GM15510 (cell line): Measurements from ENCODE around the gene NPHP1.

Experiments
- POLR2A ChIP-seq: IDR thresholded peaks from 3 replicates; pipeline ENCODE4 v1.6.1; 2011; ENCODE audit warnings: borderline replicate concordance; ENCODE audit not compliant: insufficient read length; ENCODE audit errors: extremely low read depth

The NPHP1 gene

DNA sequence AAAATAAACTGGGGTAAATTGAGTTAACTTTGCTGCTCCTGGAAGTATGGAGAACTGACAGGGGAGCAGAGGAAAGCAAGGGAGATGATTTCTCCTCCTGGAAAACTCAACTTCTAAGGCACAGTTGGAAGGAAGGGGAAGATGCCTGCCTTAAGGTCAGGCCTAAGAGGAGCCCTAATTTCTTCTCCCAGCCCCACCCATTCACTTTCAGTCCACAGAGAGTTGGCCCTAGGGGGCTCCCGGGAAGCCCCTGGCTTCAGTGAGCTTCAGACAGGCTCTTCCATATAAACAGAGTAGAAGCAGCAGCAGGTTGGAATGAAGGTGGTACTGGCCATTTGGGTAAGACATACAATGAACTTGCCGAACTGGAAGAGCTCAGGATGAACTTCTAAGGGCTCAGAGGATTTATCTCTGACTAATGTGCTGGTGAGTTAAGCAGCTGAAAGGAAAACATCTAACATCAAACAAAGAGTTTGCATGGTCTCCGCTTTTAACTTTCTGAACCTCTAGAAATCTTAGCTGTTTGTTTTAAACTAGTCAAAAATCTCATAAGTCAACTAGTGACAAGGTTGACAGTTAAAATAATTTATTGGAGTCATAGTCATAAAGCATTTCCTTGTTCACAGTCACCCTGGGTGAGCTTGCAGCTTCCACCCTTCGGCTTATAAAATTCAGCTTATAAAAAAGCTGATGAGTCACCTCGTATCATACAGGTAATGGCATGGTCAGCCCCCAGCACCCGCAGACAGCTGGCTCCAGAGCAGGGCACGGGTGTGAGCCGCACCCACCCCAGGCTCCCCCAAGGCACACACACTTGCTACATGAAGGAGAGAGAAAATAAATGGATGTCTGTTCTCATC is 99.0 kb downstream of the NPHP1 start:
- no peak for TF ChIP-seq POLR2A

DNA sequence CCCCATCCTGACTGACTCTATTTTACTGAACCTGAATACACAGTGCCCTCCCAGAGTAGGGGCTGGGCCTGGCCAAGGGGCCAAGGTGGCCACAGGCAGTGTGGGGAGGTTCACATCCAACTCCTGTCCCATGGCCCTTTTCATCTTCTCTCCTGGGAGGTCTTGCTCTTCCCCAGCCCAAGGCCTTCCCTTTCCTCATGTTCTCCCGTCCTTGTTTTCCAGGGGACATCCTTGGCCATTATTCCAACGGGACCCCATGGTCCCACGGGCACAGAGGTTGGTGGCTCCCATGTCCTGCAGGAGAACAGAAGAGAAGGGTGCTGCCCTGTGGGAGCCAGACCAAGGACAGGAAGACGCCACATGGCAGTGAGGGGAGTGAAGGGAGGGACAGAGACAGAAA is 99.6 kb downstream of the NPHP1 start:
- TF ChIP-seq POLR2A: no peak

DNA sequence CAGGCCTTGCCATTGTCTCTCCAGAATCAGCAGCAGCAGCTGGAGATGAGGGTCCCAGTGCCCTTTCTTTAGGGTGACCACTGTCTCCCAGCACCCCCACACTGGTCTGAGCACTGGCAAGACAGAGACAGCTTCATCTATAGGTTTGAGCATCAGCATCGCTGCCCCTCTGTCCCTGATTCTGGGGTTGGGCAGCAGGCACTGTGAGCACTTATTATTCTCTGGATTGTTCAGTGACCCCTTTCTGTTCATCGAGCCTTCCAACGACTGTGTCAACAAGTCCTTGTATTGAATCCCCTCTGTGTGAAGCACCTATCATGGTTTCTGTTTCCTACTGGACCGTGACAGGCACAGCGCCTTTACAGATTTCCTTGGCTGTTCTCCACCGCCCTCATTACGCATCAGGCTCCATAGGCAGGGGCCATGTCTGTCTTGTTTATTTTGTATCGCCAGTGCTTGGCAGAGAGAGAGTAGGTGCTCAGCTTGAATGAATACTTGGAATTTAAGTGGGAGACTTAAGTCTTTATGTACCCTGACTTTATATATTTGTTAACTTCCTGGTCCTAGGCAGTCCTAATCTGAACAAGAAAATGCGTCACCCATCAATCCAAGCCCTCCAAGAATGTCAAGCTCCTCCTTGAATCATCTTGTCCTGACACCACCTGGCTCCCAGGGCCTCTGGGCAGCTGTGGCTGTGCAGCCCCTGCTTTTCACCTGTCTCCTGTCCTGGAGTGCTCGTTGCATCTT is 100.6 kb downstream of the NPHP1 start:
- no peak for TF ChIP-seq POLR2A

DNA sequence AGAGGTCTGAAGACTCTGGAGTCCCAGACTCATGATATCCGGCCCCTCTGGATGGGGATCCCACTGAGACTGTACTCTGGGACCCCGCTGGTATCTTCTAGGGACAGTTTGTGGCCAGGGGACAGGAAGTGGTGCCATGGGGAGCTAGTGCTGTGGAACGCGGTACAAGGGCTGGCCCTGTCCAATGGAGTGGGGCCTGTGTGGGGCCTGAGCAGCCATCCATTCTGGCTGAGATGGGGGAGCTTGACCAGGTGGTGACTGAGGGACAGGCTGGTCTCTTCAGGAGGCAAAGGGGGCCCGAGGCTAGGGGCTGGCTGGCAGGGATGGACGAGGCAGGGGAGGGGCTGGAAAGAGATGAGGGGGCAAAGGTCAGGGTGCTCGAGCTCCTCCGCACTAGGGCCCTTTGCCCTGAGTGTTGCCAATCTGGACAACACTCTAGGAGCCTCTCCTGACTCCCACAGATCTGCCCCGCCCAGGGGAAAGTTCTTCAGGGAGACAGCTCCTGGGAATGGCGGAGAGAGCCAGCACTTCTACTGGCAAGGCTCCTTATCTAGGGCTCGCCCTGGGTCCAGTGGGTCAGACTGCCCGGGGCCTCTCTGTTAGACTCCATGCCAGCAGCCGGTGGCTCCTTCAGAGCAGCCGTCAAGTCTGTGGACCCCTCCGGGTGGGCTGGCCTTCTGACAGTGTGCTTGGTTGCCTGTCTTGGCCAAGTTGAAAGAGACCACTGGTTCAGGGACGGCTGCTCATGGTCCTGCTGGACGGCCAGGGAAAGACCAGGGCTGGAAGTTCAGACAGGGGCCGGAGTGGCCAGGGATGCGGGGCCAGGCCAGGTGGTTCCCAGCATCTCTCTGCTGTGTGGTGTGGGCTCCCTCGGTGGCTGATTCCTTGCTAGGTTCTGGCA is 101.5 kb downstream of the NPHP1 start:
- TF ChIP-seq POLR2A: no peak

DNA sequence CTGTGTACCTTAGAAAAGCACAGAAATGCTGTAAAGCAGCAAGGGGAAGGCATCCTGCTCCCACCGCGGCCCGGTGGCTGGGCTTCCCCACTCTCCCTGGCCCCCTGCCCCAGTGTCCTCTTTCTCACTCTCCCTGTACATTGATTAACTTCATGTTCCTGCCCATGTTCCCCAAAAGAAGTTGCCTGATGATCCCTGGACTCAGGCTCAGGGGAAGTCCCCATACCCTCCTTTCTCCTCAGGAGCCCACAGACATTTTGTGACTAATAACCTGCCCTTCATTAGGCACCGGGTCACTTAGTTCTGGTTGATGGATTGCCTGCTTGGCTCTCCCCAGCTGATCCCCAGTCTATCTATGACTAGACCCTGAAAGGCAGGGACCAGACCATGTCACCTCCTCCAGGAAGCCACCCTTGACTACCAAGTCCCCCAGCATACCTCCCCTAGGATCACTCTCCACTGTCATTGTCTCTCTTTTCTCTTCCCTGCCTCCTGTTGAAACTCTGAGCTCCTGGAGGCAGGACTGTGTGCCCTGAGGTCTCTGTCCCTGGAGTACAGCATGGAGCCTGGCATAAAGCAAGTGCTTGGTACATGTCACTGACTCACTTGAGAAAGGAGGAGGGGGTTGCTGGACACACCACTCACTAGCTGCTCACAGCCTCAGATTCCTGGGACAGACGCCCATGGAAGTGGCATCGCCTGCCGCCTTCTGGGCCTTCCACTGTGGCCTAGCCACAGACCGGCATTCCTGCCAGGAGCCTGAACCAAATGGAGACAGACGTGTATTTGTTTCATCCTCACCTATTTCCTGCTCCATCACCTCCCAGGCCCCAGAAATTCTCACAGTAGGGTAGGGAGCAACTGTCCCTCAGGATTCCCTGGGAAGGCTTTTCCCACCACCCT is 102.7 kb downstream of the NPHP1 start:
- no peak for TF ChIP-seq POLR2A

DNA sequence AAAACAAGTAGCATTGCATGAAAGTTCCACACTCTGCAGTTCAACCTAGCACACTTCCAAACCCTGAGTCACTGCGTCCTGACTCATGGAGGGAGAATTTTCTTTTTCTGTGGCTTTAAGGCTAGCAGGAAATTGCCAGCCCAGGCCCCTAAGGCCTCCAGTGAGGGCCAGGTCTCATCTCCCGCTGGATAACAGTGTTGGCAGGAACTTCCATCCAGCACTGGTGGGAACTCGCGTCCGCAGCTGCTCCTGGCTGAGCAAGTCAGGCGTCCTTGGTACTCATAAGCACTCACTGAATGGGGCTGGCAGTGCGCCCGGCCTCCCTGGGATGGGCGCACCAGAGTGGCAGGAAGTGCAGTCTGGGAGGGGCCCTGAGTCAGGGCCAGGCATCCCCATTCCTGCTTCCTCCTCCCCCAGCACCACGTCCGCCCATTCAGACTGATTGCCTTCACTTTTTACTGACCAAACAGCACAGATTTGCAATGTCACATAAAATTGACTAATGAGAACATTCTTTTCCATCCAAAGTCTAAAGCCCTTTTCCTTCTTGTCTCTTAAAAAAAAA is 103.5 kb downstream of the NPHP1 start:
- no peak for TF ChIP-seq POLR2A

DNA sequence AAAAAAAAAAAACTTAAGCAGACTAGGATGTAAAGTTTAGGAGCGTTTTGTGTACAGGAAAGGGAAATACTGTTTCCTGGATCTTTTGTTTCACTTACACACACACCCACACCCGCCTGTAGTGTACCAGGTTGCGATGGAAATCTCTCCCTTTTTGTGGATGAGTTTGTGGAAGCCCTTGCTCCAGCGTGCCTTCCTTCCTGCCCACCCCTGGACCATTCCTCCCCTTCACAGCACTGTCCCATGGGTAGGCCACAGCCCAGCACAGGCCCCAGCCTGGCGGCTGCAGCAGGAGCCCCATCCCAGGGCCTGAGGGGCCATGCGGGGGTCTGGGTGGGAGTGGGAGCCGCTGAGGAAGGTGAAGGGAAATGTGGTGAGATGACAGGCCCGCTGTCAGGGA is 104.3 kb downstream of the NPHP1 start:
- TF ChIP-seq POLR2A: no peak

DNA sequence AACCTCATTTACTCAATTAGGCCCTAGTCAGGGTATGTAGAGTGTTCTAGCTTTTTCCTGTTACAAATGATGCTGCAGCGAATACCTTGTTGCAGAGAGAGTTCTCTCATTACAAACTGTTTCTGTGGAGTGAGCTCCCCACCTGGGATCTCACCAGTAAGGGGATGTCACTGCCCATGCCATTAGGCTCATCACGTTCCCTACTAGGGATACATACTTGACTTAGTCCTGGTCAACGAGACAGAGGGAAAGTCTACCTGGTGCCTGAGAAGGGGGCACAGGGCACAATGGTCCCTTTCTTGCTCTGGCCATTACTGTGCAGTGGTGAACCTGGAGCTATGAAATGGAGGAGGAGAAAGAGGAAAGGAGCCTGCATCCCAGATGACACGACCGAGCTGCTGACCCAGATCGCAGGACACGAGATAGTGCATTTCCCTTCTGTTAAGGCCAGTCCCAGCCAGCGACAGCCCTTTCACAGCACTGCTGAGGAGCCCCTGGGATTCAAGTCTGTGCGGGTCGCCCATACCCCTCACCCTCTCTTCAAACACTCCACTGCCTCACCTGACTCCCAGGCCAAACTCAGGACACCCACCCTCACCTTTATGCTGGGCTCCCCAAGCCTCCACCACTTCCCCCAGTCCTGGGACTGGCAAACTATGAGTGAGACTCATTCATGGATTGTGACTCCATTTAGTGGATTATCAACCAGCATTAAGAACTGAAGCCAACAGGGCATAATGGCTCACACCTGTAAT is 105.2 kb downstream of the NPHP1 start:
- no peak for TF ChIP-seq POLR2A

DNA sequence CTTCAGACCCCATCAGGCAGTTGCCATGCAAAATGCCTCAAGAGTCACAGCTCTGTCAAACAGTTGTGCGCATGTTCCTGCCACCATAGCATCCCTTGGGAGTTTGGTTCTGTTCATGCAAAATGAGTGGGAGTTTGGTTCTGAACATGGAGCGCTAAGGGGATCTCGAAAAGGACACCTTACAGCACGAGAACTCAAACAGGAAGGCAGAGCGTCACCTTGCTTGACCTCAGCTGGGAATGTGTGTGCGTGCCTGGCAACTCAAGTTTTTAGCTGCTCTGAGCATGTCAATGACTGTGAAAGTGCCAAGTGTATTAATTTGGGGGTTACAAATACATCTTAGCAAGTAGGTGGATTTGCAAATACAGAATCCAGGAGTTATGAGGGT is 105.8 kb downstream of the NPHP1 start:
- TF ChIP-seq POLR2A: no peak

DNA sequence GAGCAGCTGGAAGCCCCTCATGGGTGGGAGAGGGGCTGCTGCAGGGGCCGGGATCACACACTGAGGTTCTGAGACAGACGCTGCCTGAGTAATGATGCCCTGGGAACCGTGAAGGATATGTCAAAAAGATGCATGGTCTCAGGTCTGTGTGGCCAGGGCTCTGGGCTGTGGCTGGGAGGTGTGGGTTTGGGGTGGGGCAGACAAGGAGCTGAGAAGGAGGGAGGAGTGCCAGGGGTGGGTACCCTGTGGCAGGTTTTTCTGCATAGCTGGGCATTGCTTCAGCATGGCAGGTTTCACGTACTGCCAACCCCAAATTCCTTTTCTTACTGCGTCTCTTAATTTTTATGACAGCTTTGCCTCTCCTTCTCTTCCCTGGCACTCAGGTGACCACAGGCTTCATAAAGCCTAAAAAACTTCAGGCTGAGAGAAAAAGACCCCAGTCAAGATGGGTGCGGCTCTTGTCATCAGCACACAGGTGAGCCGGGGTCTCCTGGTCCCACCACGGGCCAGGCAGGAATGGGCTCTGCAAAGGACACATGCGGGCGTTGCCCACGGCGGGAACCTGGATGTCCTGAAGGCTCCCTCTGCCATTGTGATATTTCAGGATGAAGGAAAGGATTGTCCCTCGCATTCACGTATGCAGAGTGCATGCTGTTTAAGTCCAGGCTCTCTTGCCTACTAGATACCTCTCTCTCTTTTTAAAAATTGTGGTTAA is 107.2 kb downstream of the NPHP1 start:
- no peak for TF ChIP-seq POLR2A

DNA sequence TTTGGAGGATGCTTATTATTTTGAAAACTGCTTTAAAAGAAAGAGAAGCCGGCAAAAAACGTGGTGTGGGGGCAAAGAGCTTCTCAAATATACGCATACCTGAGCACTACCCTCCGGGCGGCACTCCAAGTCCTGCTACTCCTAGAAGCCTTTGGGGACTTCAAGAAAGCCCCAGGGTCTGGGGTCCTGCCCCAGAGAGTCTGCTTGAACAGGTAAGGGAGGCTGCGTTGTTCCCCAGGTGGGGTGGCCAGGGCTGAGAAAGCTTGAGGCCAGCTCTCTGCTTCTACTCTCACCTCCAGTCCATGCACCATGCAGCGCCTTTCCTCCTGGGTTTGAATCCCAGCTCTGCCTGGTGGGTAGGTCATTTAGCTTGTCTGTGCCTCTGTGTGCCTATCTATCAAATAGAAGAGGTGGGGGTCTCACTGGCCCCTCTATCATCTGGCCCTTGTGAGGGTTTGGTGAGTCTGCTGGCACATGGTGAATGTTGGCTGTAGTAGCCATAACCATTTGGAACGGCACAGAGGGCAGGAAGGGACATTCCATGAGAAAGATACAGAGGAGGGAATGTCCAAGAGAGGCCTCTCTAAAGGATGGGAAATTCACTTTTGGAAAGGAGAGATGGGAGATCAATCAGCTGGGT is 108.7 kb downstream of the NPHP1 start:
- no peak for TF ChIP-seq POLR2A
